Limb (tissue), 2 donors: ENCODE data around the gene IRF2BP2.
"Not testable (repeated sequence)": the region's sequence is repeated elsewhere in the genome, so short reads cannot be mapped to it uniquely, and the experiment has no call there.

Experiments
- DNase-seq, 2 donors: peaks; one replicate each; pipeline ENCODE4 v3.0.0-alpha.2; 2016; ENCODE audit errors: extremely low spot score in 2 of 2

Gene IRF2BP2

GRCh38 chr1:234601301-234602017 lies 8.5 kb downstream of the IRF2BP2 start:
- no peak for DNase-seq

GRCh38 chr1:234600418-234601281 lies 9.3 kb downstream of the IRF2BP2 start:
- peak; percentile 57 to 67 for DNase-seq

- DNase-seq, result peak; percentile 85 to 91
These were observed 10.2 kb downstream of the IRF2BP2 start for GRCh38 chr1:234599617-234600417.

- peak in 1 of 2 donors; percentile 19 for DNase-seq
These were observed 10.9 kb downstream of the IRF2BP2 start for GRCh38 chr1:234598974-234599616.

GRCh38 chr1:234597894-234598293 lies 12.1 kb downstream of the IRF2BP2 start:
- no peak for DNase-seq

- no peak for DNase-seq
These were observed 14.1 kb downstream of the IRF2BP2 start for GRCh38 chr1:234595899-234596298.

GRCh38 chr1:234594575-234594974 lies 15.4 kb downstream of the IRF2BP2 start:
- DNase-seq, result not testable (repeated sequence)

- no peak for DNase-seq
These were observed 16.0 kb downstream of the IRF2BP2 start for GRCh38 chr1:234593771-234594504.

GRCh38 chr1:234593109-234593508 lies 16.9 kb downstream of the IRF2BP2 start:
- no peak for DNase-seq

GRCh38 chr1:234592240-234592639 lies 17.7 kb downstream of the IRF2BP2 start:
- no peak for DNase-seq

- no peak for DNase-seq
These were observed 18.8 kb downstream of the IRF2BP2 start for GRCh38 chr1:234591131-234591530.

GRCh38 chr1:234589854-234590620 lies 19.9 kb downstream of the IRF2BP2 start:
- DNase-seq, result no peak

- no peak for DNase-seq
These were observed 20.7 kb downstream of the IRF2BP2 start for GRCh38 chr1:234589064-234589800.

- no peak for DNase-seq
These were observed 21.6 kb downstream of the IRF2BP2 start for GRCh38 chr1:234588386-234588785.

GRCh38 chr1:234586892-234587485 lies 23.0 kb downstream of the IRF2BP2 start:
- DNase-seq, result no peak

GRCh38 chr1:234586304-234586703 lies 23.7 kb downstream of the IRF2BP2 start:
- DNase-seq, result no peak

GRCh38 chr1:234585330-234586055 lies 24.5 kb downstream of the IRF2BP2 start:
- DNase-seq, result peak in 1 of 2 donors; percentile 23

- no peak for DNase-seq
These were observed 25.1 kb downstream of the IRF2BP2 start for GRCh38 chr1:234584926-234585325.
